Stimulated activated CD4-positive, alpha-beta T cell treated with anti-CD3 and anti-CD28 coated beads, Interleukin-15, amount 100 ng/mL, for 1 hour (primary cell): ENCODE measurements around the gene FBXW8.

Source experiments
- DNase-seq, 2 donors: peaks; one replicate each; pipeline ENCODE4 v3.0.0-alpha.2; 2020; ENCODE audit warnings: low read depth in 1 of 2, low spot score in 1 of 2

The FBXW8 gene

GRCh38 chr12:116955382-116956021, 44.8 kb downstream of the FBXW8 start:
- no peak for DNase-seq

- no peak for DNase-seq
Measured at GRCh38 chr12:116958402-116959197, 47.9 kb downstream of the FBXW8 start.

- no peak for DNase-seq
Measured at GRCh38 chr12:116959198-116959460, 48.4 kb downstream of the FBXW8 start.

- DNase-seq: no peak
Measured at GRCh38 chr12:116959845-116960514, 49.2 kb downstream of the FBXW8 start.

GRCh38 chr12:116962197-116962596, 51.4 kb downstream of the FBXW8 start:
- no peak for DNase-seq

- no peak for DNase-seq
Measured at GRCh38 chr12:116962783-116963356, 52.1 kb downstream of the FBXW8 start.

- DNase-seq: no peak
Measured at GRCh38 chr12:116964054-116965050, 53.6 kb downstream of the FBXW8 start.

GRCh38 chr12:116968986-116969385, 58.2 kb downstream of the FBXW8 start:
- no peak for DNase-seq

- DNase-seq: no peak
Measured at GRCh38 chr12:116969615-116970585, 59.1 kb downstream of the FBXW8 start.

GRCh38 chr12:116971222-116971621, 60.5 kb downstream of the FBXW8 start:
- DNase-seq: no peak

GRCh38 chr12:116975779-116976393, 65.1 kb downstream of the FBXW8 start:
- DNase-seq: no peak

- DNase-seq: no peak
Measured at GRCh38 chr12:116977465-116978380, 67.0 kb downstream of the FBXW8 start.

GRCh38 chr12:116978791-116979508, 68.2 kb downstream of the FBXW8 start:
- DNase-seq: no peak

GRCh38 chr12:116980083-116980482, 69.3 kb downstream of the FBXW8 start:
- DNase-seq: no peak

- DNase-seq: no peak
Measured at GRCh38 chr12:116982791-116983411, 72.2 kb downstream of the FBXW8 start.

GRCh38 chr12:116984098-116984497, 73.3 kb downstream of the FBXW8 start:
- DNase-seq: no peak

GRCh38 chr12:116990329-116990728, 79.6 kb downstream of the FBXW8 start:
- DNase-seq: no peak
